B cell (primary cell): Measurements from ENCODE around the gene EXOC6B. TPM values are rescaled to one million over a fixed set of nuclear protein-coding genes. Genes with fewer than 3 reads are reported as not detected.

Experiments
- ATAC-seq: fragments of 200-7000 bp; cut with Tn5 transposase; one replicate; pipeline ENCODE4 v1.10.0; 2021; ENCODE audit warnings: low read depth, mild to moderate bottlenecking, moderate number of reproducible peaks, moderate library complexity
- CTCF ChIA-PET: fragments of 350-600 bp; sonication (Branson Sonifier 250); formaldehyde crosslinking; loops from one replicate; lab custom pipeline; 2021; ENCODE audit warnings: antibody characterized with exemption, inconsistent platforms; lab: Charles Lee
- POLR2A ChIA-PET: fragments of 350-600 bp; sonication (Branson Sonifier 250); formaldehyde crosslinking; loops from one replicate; lab custom pipeline; 2021; ENCODE audit warnings: antibody characterized with exemption; lab: Charles Lee
- DNase-seq: peaks from one replicate; pipeline ENCODE4 v3.0.0; 2013
- H2AFZ ChIP-seq: 2 replicates; pipeline ENCODE4 v1.6.1; 2012; ENCODE audit warnings: mild to moderate bottlenecking, low read depth, low read length; ENCODE audit not compliant: insufficient read depth, poor library complexity, severe bottlenecking
- H3K27ac ChIP-seq, 2 donors: 1 replicate in 1 of 2; 2 replicates in 1 of 2; pipeline ENCODE4 v1.5.1; 2012 to 2013; ENCODE audit warnings: low read length in 2 of 2, mild to moderate bottlenecking in 2 of 2, moderate library complexity in 1 of 2
- H3K27me3 ChIP-seq, 4 experiments: fragments of 200-600 bp in 1 of 4; sonication (generic) in 1 of 4; replicated peaks in 1 of 4; 1 replicate in 2 of 4; 2 replicates in 2 of 4; pipeline versions ENCODE4 v1.6.1 to v1.7.0; 2013 to 2016; ENCODE audit warnings: low read length in 3 of 4, mild to moderate bottlenecking in 2 of 4, mixed read lengths in 1 of 4, moderate library complexity in 1 of 4; ENCODE audit not compliant: insufficient read depth in 4 of 4, control insufficient read depth in 3 of 4; ENCODE audit errors: control extremely low read depth in 1 of 4
- H3K36me3 ChIP-seq, 2 experiments: replicated peaks in 1 of 2; 1 replicate in 1 of 2; 2 replicates in 1 of 2; pipeline versions ENCODE4 v1.6.1 to v1.7.1; 2013; ENCODE audit warnings: low read length in 1 of 2; ENCODE audit not compliant: insufficient read depth in 2 of 2, control insufficient read depth in 1 of 2; ENCODE audit errors: control extremely low read depth in 1 of 2, extremely low read depth in 1 of 2
- H3K4me1 ChIP-seq, 2 donors: fragments of 200-600 bp in 1 of 2; sonication (generic) in 1 of 2; 1 replicate in 1 of 2; 2 replicates in 1 of 2; pipeline versions ENCODE4 v1.5.1 to v1.6.1; 2013 to 2017; ENCODE audit warnings: low read length in 2 of 2; ENCODE audit not compliant: control insufficient read depth in 2 of 2, insufficient read depth in 2 of 2
- H3K4me2 ChIP-seq: replicated peaks from 2 replicates; pipeline ENCODE3; 2012; ENCODE audit warnings: mild to moderate bottlenecking, low read depth, low read length; ENCODE audit not compliant: poor library complexity, severe bottlenecking
- H3K4me3 ChIP-seq, 5 experiments: fragments of 200-600 bp in 1 of 5; sonication (generic) in 1 of 5; 1 replicate in 3 of 5; 2 replicates in 2 of 5; pipeline versions ENCODE4 v1.5.1 to v1.7.0; 2011 to 2016; ENCODE audit warnings: low read length in 4 of 5, mild to moderate bottlenecking in 4 of 5, low read depth in 2 of 5, control low read depth in 1 of 5, moderate library complexity in 1 of 5; ENCODE audit not compliant: insufficient read depth in 1 of 5; ENCODE audit errors: control extremely low read depth in 1 of 5, extremely low read depth in 1 of 5
- H3K79me2 ChIP-seq: fragments of 200-600 bp; sonication (generic); one replicate; pipeline ENCODE4 v1.6.0; 2016; ENCODE audit warnings: low read length; ENCODE audit not compliant: control insufficient read depth, insufficient read depth
- H3K9ac ChIP-seq: fragments of 200-600 bp; sonication (generic); 2 replicates; pipeline ENCODE4 v1.6.1; 2017; ENCODE audit warnings: mild to moderate bottlenecking, low read length, moderate library complexity
- H3K9me3 ChIP-seq, 3 donors: one replicate each; pipeline versions ENCODE4 v1.6.1 to v1.7.1; 2013; ENCODE audit warnings: low read length in 2 of 3; ENCODE audit not compliant: control insufficient read depth in 2 of 3, insufficient read depth in 1 of 3; ENCODE audit errors: control extremely low read depth in 1 of 3
- H4K20me1 ChIP-seq: 2 replicates; pipeline ENCODE4 v1.6.0; 2012; ENCODE audit warnings: mild to moderate bottlenecking, low read length; ENCODE audit not compliant: insufficient read depth, control insufficient read depth, poor library complexity, severe bottlenecking
- H3K27ac Mint-ChIP-seq: one replicate; pipeline ENCODE4 v1.8.0; 2021; ENCODE audit warnings: mixed read lengths
- H3K27me3 Mint-ChIP-seq: one replicate; pipeline ENCODE4 v1.8.0; 2021; ENCODE audit warnings: mixed read lengths
- H3K4me1 Mint-ChIP-seq: one replicate; pipeline ENCODE4 v1.8.0; 2021; ENCODE audit warnings: mixed read lengths
- H3K4me3 Mint-ChIP-seq: one replicate; pipeline ENCODE4 v1.8.0; 2021; ENCODE audit warnings: mixed read lengths
- H3K9me3 Mint-ChIP-seq: one replicate; pipeline ENCODE4 v1.8.0; 2022; ENCODE audit warnings: mixed read lengths; ENCODE audit not compliant: insufficient read depth
- CTCF ChIP-seq: fragments of 200-600 bp; IDR thresholded peaks from one replicate; pipeline ENCODE4 v1.8.0; 2022; ENCODE audit warnings: antibody characterized with exemption, mild to moderate bottlenecking
- EZH2 ChIP-seq: IDR thresholded peaks from 2 replicates; pipeline ENCODE4 v1.6.1; 2012; ENCODE audit warnings: borderline replicate concordance, low read depth, mild to moderate bottlenecking, moderate library complexity, low read length; ENCODE audit not compliant: insufficient read depth, poor library complexity, severe bottlenecking
- WGBS: methylation state at CpG from one replicate; pipeline ENCODE4 v1.1.5; 2013; ENCODE audit warnings: missing lambda C conversion rate; ENCODE audit not compliant: insufficient coverage; 5-methylcytosine and 5-hydroxymethylcytosine counted together
- intact Hi-C: fragments of 100-400 bp; cut with micrococcal nuclease; formaldehyde crosslinking; loops from one replicate; pipeline ENCODE4 v1.10.0; 2022
- polyA plus RNA-seq: library from polyadenylated mRNA; depleted of rRNA; stranded (reverse); fragments of >200 nt; gene quantifications from 2 replicates; pipeline ENCODE4 v1.2.3, GENCODE V29; 2012
- total RNA-seq, 2 donors: library from RNA; stranded (reverse); fragments of 120-200 nt in 1 of 2; gene quantifications; 1 replicate in 1 of 2; 2 replicates in 1 of 2; pipeline versions ENCODE4 v1.2.3 to v1.2.4, GENCODE V29; 2013 to 2022

EXOC6B gene
- total and polyA plus RNA-seq, 2 donors (not counting 1 experiment from before 2014, with no cell fraction given) = 4.8 to 22.6 TPM

GRCh38 chr2:72797740-72798139 lies 28.1 kb downstream of the EXOC6B start:
- no peaks in the 10 kb centered on the region for H3K27me3 Mint-ChIP-seq
- ChIA-PET CTCF (no interaction called here), POLR2A (no interaction called here)
- DNase-seq (no peak), ATAC-seq (no peak)
- WGBS = no CpG with 5 or more reads among the region's 4 CpGs
- peaks cover 4% of the 10 kb centered on the region for H3K4me1 Mint-ChIP-seq
- Histone ChIP-seq H3K79me2 (peaks cover 3% of the 10 kb centered on the region), H2AFZ (no peak overlapping the region), H3K4me2 (no peak overlapping the region), H3K27ac (no peak overlapping the region), H4K20me1 (no peaks in the 10 kb centered on the region), H3K4me3 (no peak overlapping the region), H3K9ac (no peak overlapping the region), H3K4me1 (no peaks in the 10 kb centered on the region), H3K9me3 (no peaks in the 10 kb centered on the region), H3K27me3 (no peaks in the 10 kb centered on the region), H3K36me3 (no peaks in the 10 kb centered on the region)
- no peak for TF ChIP-seq EZH2
- no peak overlapping the region for H3K4me3 Mint-ChIP-seq
- H3K27ac Mint-ChIP-seq = no peak overlapping the region
- peaks cover 2% of the 10 kb centered on the region for H3K9me3 Mint-ChIP-seq
- intact Hi-C loops = no loop called here

GRCh38 chr2:72796766-72797165 lies 29.1 kb downstream of the EXOC6B start:
- no peak for DNase-seq
- Histone ChIP-seq H3K79me2 (peaks cover 3% of the 10 kb centered on the region), H3K9me3 (no peaks in the 10 kb centered on the region), H3K9ac (no peak overlapping the region), H3K4me3 (no peak overlapping the region), H3K36me3 (no peaks in the 10 kb centered on the region), H4K20me1 (no peaks in the 10 kb centered on the region), H3K27ac (no peak overlapping the region), H3K4me2 (no peak overlapping the region), H2AFZ (no peak overlapping the region), H3K4me1 (no peaks in the 10 kb centered on the region), H3K27me3 (no peaks in the 10 kb centered on the region)
- no peak overlapping the region for H3K4me3 Mint-ChIP-seq
- ATAC-seq = no peak
- POLR2A ChIA-PET = no interaction called here
- peaks cover 2% of the 10 kb centered on the region for H3K9me3 Mint-ChIP-seq
- TF ChIP-seq CTCF (no peak), EZH2 (no peak)
- H3K4me1 Mint-ChIP-seq = peaks cover 4% of the 10 kb centered on the region
- H3K27me3 Mint-ChIP-seq = no peaks in the 10 kb centered on the region
- CTCF ChIA-PET = interaction anchor here (0.7 kb wide), 1 partner anchor 35 kb away, joined by 3 read pairs; no protein-coding TSS in a partner anchor
- intact Hi-C loops = no loop called here
- no peak overlapping the region for H3K27ac Mint-ChIP-seq
